NCI-H2107 treated with DMSO at 0.1 percent for 48 hours (cell line): ENCODE data around the gene PTPN3.
A peak's percentile ranks its signal among the peaks of the same experiment; 100 is the strongest.

Source experiments
- DNase-seq: peaks from one replicate; lab custom pipeline; 2025; ENCODE audit not compliant: unreplicated experiment; lab: John Stamatoyannopoulos, UW

Gene PTPN3

DNA sequence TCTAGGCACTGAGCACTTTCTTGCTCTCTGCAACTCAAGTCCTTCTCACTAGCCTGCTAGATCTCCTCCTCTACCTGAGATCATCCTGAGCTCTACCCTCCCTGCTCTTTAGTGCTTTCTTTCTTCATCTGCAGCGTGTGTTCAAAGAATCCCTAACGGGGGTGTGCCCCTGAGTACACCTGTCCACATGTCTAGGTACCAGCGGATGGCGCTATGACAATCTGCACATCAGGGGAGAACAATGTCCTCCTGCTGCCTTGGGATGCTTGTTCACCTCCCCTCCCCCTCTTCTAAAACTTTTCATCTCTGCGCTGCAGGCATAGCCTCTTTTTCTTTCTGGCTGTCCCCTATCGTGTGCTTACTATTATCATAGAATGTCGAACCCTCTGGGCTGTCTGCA is 42.7 kb downstream of the PTPN3 start:
- no peak for DNase-seq

GRCh38 chr9:109454601-109455155 is 43.4 kb downstream of the PTPN3 start:
- no peak for DNase-seq

DNA sequence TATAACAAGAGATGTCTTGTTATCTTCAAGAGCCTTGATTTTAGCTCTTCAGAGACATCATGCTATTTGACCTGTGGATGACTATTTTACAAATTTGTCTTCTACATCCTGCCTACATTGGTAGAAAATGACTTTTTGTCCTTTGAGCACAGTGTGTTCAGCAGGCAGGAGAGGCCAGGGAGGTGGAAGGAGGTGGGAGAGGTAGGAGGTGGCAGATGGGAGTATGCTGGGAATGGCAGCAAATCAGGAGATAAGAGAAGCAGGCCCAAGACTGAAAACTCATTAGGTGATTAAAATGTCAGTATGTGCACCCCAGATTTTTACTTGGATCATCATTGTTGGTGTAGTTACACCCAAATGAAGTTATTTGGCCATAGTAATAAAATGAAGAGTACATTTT is 44.1 kb downstream of the PTPN3 start:
- no peak for DNase-seq

DNA sequence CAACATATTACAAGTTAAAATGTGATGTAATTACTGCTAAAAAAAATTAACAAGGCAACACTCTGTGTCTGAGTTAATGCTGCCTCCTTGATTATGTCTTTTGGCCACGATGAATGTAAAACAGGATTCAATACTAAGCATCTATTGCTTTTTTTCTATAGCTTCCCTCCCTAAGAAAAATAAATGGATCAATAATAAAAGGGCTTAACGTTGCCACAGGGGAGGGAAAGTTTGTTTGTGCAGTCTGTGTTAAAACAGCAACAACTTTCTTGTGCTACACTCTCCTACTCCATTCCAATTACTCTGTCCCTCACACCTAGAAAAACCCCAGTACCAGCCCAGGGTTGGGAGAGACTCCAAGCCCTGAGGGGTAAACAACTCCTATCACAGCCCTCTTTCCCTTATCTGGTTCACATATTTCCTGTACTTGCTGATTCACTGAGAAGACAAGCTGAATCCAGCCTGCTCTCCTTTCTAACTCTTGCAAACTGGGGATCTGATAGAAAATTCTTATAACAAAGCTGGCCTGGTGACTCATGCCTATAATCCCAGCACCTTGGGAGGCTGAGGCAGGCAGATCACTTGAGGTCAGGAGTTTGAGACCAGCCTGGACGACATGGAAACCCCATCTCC is 44.8 kb downstream of the PTPN3 start:
- DNase-seq, result no peak

DNA sequence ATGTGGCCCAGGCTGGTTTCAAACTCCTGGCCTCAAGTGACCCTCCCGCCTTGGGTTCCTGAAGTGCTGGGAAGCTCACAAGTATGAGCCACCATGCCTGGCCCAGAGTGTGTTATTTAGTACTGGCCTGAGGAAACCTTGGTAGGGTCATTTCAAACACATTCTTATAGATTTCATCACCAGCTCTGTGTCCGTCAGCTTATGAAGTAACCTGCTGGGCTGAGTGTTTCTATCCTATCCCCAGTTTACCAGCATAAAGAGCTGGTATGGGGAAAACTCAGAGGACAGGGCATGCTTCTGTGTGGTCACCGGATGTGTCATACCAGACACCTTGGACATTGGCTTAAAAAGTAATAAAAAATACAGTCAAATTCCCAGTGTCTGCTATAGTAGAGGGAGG is 45.3 kb downstream of the PTPN3 start:
- no peak for DNase-seq

- DNase-seq, result no peak
Measured at GRCh38 chr9:109451311-109452025, 46.6 kb downstream of the PTPN3 start.

- DNase-seq, result no peak
Measured at GRCh38 chr9:109450346-109450745, 47.8 kb downstream of the PTPN3 start.

DNA sequence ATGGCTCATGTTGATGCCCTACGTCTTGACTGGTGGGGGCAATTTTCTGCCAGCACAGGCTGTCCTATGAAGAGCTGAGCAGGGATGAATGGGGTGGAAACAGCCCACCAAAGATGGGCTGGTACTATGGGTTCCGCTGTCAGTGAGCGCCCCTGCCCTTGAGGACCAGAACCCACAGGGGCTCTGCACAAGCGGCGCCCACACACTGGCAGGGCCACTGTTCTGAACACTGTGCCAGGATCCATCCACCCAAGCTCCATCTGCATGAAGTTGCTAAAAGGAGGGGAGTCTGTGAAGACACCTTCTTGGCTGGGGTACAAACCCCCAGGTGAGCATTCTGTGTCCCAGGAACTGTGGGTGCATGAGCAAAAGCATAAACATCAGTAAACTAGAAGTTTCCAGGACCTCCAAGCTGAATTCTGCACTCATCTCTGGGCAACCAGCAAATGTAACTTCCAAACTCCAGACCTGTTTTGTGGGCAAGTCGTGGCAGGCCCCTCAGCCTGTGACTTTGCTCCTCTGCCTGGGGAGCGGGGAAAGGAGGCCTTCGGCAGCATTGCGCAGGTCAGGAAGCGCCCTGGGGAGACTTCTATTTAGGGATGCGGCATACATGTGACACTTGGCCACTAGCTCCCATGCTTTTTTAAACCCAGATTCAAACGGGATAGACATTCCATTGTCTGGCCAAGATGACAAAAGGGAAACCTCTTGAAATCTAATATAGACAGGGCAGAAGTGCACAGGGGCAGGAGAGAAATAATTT is 48.9 kb downstream of the PTPN3 start:
- no peak for DNase-seq

- DNase-seq, result no peak
Measured at GRCh38 chr9:109448223-109448622, 49.9 kb downstream of the PTPN3 start.

GRCh38 chr9:109447329-109448076 is 50.6 kb downstream of the PTPN3 start:
- DNase-seq, result no peak

DNA sequence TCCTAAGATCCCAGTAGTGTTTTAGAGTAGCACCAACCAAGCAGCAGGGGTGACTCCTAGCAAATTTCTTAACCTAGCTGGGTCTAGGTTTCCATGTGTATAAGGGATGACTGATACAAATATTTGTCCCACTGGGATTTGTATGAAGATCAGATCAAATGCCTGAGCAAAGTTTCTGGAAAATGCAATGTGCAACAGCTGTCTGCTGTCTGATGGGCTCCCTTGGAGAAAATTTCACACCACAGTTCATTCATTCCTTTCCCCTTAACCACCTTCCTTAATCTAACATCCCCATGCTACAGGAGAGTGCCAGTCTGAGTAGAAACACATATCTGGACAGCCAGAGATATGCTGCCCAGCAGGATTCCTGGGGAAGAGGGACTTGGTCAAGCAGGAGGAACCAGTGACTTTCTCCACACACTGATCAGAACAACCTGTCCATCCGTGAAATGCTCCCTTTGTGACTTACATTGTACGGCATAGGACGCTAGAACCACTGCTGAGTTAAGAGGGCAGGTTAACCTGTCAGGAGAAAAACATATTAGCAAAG is 53.3 kb downstream of the PTPN3 start:
- DNase-seq, result no peak

DNA sequence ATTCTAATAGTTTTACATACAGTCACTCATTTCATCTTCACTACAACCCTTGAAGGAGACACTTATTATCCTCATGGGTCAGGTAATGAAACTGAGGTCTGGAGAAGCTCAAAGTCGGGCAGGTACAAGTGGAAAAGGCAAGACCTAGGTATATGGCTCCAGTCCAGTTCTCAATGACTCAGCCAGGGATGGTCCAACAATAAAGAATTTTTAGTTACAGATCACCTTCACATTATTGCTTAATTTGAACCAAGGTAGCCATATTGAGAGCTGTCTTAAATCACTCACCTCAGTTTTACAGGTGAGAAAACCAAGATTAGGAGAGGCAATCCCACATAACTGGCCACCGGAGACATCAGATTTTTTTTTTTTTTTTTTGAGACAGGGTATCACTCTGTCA is 55.4 kb downstream of the PTPN3 start:
- DNase-seq, result no peak

DNA sequence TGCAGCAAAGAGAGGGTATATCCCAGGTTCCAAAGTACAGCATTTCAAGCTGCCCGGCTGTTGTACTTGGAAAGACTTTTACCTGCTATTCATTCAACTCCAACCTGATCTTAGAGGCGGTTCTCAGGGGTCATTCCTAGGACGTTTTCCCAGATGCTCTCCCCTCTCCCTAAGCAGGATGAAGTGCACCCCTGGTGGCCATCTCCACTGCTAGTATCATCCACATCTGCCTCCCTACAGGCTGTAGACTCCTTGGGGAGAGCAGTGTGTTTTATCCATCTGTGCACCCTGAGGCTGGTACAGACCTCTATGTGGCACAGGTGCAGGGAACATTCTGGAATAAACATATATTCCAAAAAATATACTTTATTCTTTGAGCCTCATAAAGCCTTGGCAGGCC is 56.8 kb downstream of the PTPN3 start:
- DNase-seq, result no peak

DNA sequence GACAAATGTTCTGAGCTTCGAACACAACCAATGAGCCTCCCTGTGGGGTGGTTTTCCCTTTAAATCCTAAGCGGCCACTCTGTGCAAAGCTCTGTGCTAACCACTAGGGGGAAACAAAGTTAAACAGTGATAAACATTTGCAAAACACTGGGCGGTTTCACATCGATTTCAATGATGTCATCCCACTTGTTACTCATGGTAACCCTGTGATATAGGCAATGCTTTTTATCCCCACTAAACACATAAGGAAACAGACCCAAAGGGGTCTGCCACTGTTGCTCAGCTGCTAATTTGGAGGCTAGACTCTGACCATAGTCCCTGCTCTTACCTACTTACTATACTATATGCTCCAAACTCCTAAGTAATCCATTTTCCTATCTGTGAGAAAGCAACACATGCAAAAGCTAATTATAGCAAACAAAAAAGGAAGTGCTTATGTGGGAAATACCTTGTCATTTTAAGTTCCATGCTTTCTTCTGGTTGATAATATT is 57.3 kb downstream of the PTPN3 start:
- peak; percentile 54 for DNase-seq

- DNase-seq, result no peak
Measured at GRCh38 chr9:109440117-109440515, 58.0 kb downstream of the PTPN3 start.

DNA sequence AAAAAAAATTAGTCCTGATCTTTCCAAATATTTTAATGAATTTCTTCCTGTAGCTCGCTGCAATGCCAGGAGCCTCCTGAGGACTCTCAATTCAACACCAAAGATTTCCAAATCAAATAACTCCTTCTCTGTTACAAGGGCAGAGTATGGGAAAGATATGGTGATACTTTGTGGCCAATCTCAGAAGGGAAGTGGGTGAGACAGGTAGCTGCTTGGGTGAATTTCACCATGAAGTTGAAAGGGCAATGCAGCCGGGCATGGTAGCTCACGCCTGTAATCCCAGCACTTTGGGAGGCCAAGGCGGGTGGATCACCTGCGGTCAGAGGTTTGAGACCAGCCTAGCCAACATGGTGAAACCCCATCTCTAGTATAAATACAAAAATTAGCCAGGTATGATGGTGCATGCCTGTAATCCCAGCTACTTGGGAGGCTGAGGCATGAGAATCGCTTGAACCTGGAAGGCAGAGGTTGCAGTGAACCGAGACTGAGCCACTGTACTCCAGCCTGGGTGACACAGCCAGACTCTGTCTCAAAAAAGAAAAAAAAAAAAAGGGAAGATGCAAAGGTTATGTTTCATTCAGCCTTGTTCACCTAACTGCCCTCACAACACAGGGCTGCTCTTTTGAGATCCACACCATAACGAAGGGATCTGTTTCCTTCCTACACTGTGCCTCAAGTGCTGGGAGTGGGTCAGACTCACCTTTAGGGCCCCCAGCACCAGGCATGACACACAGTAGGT is 58.6 kb downstream of the PTPN3 start:
- DNase-seq, result no peak

DNA sequence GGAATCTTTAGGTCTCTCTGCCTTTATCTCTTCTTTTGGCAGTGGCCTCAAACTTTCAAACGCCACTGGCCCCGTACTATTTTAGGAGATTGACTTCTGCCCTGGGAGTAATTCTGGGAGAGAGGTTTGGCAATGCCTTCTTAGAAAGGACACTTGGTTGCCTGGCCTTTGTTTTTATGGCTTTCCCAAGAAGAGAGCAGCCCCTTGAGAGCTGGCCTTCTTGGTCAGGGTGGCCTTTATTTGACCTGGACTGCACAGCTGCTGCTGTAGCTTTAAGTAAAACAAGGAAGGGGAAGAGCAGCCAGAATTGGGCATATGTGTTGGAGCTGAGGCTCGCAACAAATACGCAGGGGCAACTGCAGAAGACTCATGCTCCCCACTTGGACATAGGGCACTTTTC is 60.8 kb downstream of the PTPN3 start:
- no peak for DNase-seq

DNA sequence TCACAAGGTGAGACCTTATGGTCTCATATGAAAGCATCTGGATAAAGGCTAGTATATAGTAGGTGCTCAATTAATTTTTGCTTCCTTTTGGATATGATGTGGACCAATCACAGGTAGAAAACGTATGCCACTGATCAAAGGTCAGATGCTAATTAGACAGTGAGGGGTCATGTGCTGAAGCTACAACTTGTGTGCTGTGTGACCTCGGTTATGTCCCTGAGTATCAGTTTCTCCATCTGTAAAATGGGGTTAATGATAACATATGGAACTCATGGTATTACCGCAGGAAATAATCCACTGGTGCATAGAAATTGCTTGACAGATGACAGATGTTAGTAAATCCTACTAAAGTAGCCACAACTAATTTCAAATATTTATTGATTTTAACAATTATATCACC is 62.0 kb downstream of the PTPN3 start:
- DNase-seq, result no peak

GRCh38 chr9:109433476-109433875 is 64.6 kb downstream of the PTPN3 start:
- no peak for DNase-seq

GRCh38 chr9:109430231-109430630 is 67.9 kb downstream of the PTPN3 start:
- no peak for DNase-seq
